Mucosa of stomach (tissue), 1 donor: ENCODE data around the gene CFAP61.
"Not testable (repeated sequence)": the region's sequence is repeated elsewhere in the genome, so short reads cannot be mapped to it uniquely, and the experiment has no call there.

Experiments
- H3K27me3 ChIP-seq: one replicate; pipeline ENCODE4 v1.7.0; 2013; ENCODE audit warnings: mild to moderate bottlenecking, low read length; ENCODE audit not compliant: control insufficient read depth, insufficient read depth
- H3K36me3 ChIP-seq: one replicate; pipeline ENCODE4 v1.7.0; 2013; ENCODE audit warnings: low read length; ENCODE audit not compliant: control insufficient read depth, insufficient read depth
- H3K4me1 ChIP-seq: one replicate; pipeline ENCODE4 v1.7.0; 2013; ENCODE audit warnings: mild to moderate bottlenecking, low read length; ENCODE audit not compliant: control insufficient read depth, insufficient read depth
- H3K4me3 ChIP-seq: one replicate; pipeline ENCODE4 v1.7.0; 2013; ENCODE audit warnings: low read length
- H3K9ac ChIP-seq: one replicate; pipeline ENCODE4 v1.7.0; 2013; ENCODE audit warnings: mild to moderate bottlenecking, low read length, moderate library complexity
- H3K9me3 ChIP-seq: one replicate; pipeline ENCODE4 v1.7.0; 2013; ENCODE audit warnings: mild to moderate bottlenecking, low read length, moderate library complexity; ENCODE audit not compliant: control insufficient read depth
- donor health status: Pancreatic carcinoma.

CFAP61 gene

DNA sequence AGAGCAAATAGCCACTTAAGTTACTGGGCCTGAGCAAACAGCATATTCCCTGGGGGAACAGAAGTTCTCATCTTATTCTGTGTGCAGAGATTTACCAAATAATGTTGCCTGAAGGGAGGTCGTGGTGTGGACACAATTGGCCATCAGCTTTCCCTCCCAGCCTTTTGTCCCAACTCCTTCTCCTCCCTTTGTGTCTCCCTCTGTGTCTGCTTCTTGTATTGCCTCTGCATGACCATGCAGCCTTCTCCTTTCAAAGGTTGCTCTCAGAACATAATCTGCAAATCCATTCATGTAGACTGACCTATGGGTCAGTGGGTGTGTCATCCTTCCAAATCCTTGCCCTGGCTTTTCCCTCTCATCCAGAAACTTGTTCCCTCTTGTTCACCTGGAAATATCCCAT, 165.3 kb downstream of the CFAP61 start:
- H3K4me3 ChIP-seq: no peak overlapping the region
- H3K9me3 ChIP-seq: no peaks in the 10 kb centered on the region
- no peaks in the 10 kb centered on the region for H3K27me3 ChIP-seq
- H3K9ac ChIP-seq: no peak overlapping the region
- no peaks in the 10 kb centered on the region for H3K4me1 ChIP-seq
- H3K36me3 ChIP-seq: no peaks in the 10 kb centered on the region

DNA sequence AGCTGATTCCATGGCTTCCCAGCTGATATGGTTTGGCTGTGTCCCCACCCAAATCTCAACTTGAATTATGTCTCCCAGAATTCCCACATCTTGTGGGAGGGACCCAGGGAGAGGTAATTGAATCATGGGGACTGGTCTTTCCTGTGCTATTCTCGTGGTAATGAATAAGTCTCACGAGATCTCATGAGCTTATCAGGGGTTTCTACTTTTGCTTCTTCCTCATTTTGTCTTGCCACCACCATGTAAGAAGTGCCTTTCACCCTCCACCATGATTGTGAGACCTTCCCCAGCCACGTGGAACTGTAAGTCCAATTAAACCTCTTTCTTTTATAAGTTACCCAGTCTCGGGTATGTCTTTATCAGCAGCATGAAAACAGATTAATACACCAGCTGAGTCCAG, 165.8 kb downstream of the CFAP61 start:
- H3K4me3 ChIP-seq, H3K9ac ChIP-seq, H3K27me3 ChIP-seq, H3K4me1 ChIP-seq, H3K9me3 ChIP-seq, H3K36me3 ChIP-seq: not testable (repeated sequence)

DNA sequence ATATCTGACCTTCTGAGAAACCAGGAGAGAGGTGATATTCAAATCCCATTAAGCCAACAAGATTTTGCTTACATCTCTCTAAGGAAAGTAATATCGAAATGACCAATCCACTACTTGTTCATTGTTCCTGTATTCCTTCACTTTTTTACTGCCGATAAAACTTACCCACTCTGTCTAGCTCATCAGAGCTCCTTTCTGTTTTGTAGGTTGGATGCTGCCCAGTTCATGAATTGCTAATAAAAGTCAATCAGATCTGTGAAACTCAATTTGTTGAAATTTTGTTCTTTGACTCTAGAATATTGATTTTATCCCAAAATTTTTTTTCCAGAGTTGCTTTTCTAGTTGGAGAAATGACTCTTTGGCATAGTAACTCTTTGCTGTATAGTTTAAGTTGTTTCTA, 166.7 kb downstream of the CFAP61 start:
- no peaks in the 10 kb centered on the region for H3K4me1 ChIP-seq
- no peak overlapping the region for H3K4me3 ChIP-seq
- no peaks in the 10 kb centered on the region for H3K27me3 ChIP-seq
- H3K9me3 ChIP-seq: no peaks in the 10 kb centered on the region
- no peaks in the 10 kb centered on the region for H3K36me3 ChIP-seq
- no peak overlapping the region for H3K9ac ChIP-seq

DNA sequence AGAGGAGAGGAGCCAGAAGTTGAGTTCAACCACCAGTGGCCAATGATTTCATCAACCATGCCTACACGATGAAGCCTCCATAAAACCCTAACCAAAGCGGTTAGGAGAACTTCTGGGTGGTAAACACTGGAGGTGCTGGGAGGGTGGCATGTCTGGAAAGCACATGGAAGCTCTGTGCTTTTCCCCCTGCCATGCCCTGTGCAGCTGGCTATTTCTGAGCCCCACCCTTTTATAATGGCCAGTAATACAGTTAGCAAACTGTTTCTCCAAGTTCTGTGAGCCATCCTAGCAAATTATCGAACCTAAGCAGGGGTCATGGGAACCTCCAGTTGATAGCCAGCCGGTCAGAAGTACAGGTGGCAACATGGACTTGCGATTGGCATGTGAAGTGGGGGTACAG, 167.8 kb downstream of the CFAP61 start:
- H3K27me3 ChIP-seq: no peaks in the 10 kb centered on the region
- no peaks in the 10 kb centered on the region for H3K9me3 ChIP-seq
- H3K36me3 ChIP-seq: no peaks in the 10 kb centered on the region
- H3K9ac ChIP-seq: no peak overlapping the region
- no peak overlapping the region for H3K4me3 ChIP-seq
- no peaks in the 10 kb centered on the region for H3K4me1 ChIP-seq

DNA sequence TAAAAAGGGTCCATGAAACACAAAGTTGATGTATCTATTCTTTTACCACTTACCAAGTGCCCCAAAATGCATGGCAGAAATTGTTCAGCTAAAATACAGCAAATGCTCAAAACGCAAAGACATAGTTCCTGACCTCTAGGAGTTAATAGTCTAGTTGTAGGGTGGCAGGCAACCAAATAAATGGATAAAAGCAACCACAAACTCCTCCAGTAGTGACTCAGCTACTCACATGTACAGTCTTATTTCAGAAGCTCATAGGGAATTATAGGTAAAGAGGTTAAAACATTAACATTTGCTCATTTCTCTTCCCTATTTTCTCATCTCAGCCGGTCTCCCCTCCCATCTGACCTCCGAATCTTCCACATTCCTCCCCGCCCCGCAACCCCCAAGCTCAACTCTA, 171.6 kb downstream of the CFAP61 start:
- no peaks in the 10 kb centered on the region for H3K36me3 ChIP-seq
- no peaks in the 10 kb centered on the region for H3K9me3 ChIP-seq
- H3K27me3 ChIP-seq: no peaks in the 10 kb centered on the region
- no peak overlapping the region for H3K9ac ChIP-seq
- no peak overlapping the region for H3K4me3 ChIP-seq
- no peaks in the 10 kb centered on the region for H3K4me1 ChIP-seq

DNA sequence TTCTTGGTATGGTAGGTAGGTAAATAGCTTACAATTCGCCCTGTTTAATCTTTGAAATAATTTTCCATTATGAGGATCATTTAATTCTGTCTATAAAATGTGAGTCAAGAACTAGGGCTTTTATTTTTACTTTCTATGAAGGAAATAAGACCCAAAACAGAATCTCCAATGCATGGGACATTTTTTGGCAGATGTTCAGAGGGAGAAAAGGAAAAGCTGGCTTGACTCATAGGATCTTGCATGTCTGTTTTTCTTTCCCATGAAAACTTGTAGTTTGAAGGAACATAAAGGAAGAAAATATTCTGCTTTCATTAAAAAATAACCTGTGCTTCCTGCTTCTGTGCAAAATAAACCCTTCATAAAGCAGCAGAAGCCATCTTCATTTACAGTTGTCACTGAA, 172.5 kb downstream of the CFAP61 start:
- Histone ChIP-seq H3K4me1 (no peaks in the 10 kb centered on the region), H3K4me3 (no peak overlapping the region), H3K27me3 (no peaks in the 10 kb centered on the region), H3K9ac (no peak overlapping the region), H3K36me3 (no peaks in the 10 kb centered on the region), H3K9me3 (no peaks in the 10 kb centered on the region)

DNA sequence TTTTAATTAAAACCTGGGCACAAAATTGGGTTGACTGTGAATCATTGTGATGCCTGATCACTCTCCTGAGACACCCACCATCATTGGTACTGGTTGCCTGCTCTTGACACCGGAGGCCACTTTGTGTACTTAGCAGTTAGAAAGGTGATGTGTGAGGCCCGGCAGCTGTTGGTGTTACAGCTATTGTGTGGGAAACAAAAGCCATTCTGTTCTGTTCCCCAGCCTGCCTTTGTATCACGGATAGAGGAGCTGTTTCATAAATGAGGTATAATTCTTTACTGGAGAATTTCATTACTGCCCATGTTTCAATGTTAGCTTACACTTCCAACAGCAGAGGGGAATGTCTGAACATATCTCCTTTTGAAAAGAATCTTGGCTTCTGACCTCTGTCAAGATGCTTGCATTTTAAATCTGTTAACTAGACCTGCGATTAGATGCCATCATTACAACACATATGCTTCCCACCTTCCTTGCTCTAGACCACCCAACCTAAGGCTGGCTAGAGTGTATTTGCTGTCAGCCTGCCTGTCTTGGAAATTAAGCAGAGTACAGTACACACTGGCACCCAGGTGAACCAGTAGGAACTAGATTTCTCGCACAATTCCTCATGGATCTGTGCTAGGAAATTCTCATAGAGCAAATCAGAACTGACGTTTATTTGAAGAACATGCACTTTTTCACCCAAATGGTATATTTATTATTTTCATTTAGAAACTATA, 173.2 kb downstream of the CFAP61 start:
- Histone ChIP-seq H3K36me3 (no peaks in the 10 kb centered on the region), H3K9me3 (no peaks in the 10 kb centered on the region), H3K4me1 (no peaks in the 10 kb centered on the region), H3K4me3 (no peak overlapping the region), H3K27me3 (no peaks in the 10 kb centered on the region), H3K9ac (no peak overlapping the region)

DNA sequence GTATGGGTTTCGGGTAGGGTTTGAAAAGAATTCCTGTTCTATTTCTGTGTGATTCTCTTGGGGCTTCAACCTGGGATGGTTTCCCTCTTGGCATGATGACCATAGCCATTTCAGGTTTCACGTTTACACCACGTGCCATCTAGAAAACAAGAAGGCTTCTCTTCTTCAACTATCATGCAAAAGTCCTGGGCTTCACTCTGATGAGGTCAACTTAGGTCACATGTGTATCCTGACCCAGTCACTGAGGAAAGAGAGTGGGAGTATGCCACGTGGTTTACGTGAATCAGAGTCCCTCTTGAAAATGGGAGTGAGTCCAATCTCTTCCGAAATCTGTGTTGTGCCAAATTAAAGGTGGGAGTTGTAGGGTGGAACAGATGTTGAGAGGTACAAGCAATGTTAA, 174.2 kb downstream of the CFAP61 start:
- Histone ChIP-seq H3K4me3 (no peak overlapping the region), H3K4me1 (no peaks in the 10 kb centered on the region), H3K36me3 (no peaks in the 10 kb centered on the region), H3K27me3 (no peaks in the 10 kb centered on the region), H3K9ac (no peak overlapping the region), H3K9me3 (no peaks in the 10 kb centered on the region)

DNA sequence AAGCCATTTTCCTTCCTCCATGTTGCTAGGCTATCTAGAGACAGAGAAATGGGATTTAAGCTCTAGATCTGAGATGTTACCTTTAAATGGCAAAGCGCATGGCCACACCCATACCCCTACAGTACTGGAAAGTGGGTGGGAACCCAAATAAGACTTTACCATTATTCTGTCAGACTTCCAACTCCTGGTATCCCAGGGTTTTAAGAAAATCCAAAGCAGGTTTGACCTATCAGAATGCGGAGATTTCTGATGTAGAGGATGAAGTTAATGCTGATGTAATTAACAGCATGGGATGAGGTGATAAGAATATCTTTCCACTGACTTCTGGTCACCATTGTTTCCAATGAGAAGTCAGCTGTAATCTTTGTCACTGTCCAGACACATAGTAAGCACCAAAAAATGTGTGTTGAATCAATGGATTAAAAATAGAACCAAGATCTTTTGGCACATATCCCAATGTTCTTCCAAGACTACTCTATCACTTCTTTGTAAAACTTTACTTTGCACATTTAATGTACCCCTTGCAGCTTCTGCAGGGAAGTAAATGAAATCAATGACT, 174.8 kb downstream of the CFAP61 start:
- H3K36me3 ChIP-seq: no peaks in the 10 kb centered on the region
- H3K9me3 ChIP-seq: no peaks in the 10 kb centered on the region
- no peak overlapping the region for H3K9ac ChIP-seq
- no peak overlapping the region for H3K4me3 ChIP-seq
- H3K27me3 ChIP-seq: no peaks in the 10 kb centered on the region
- no peaks in the 10 kb centered on the region for H3K4me1 ChIP-seq

DNA sequence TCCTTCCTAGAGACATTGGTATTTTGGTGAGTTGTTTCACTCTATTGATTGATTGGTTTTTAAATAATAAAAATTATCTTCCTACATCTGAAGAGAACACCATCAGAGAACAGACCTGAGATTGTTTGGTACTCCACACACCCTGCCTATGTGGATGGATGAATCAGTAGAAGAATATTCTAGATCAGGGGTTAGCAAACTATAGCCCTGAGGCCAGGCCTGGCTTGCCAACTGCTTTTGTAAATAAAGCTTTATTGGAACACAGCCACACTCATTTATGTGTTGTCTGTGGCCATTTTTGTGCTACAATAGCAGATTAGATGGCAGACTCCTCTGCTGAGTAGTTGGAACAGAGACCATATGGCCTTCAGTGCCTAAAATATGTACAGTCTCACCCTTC, 176.0 kb downstream of the CFAP61 start:
- no peak overlapping the region for H3K9ac ChIP-seq
- H3K4me1 ChIP-seq: no peaks in the 10 kb centered on the region
- no peaks in the 10 kb centered on the region for H3K27me3 ChIP-seq
- H3K36me3 ChIP-seq: no peaks in the 10 kb centered on the region
- H3K9me3 ChIP-seq: no peaks in the 10 kb centered on the region
- no peak overlapping the region for H3K4me3 ChIP-seq

DNA sequence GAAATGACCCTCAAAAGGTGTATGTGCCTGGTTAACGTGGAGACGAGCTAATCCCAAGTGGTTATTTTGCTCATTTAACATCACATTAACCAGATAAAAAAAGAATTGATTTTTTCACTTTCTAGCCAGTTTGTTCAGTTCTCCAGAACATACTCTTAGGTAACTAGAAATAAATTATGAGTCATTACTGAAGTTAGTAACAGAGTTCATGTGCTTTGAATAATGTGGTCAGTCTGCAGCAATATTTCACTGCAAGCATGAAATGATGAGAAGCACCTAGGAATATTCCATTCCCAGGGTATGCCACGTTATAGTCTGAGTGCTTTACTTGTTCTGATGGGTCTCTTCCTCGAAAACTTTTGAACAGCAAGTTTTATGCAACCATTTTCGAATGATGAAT, 177.3 kb downstream of the CFAP61 start:
- Histone ChIP-seq H3K36me3 (no peaks in the 10 kb centered on the region), H3K27me3 (no peaks in the 10 kb centered on the region), H3K4me3 (no peak overlapping the region), H3K4me1 (no peaks in the 10 kb centered on the region), H3K9ac (no peak overlapping the region), H3K9me3 (no peaks in the 10 kb centered on the region)

DNA sequence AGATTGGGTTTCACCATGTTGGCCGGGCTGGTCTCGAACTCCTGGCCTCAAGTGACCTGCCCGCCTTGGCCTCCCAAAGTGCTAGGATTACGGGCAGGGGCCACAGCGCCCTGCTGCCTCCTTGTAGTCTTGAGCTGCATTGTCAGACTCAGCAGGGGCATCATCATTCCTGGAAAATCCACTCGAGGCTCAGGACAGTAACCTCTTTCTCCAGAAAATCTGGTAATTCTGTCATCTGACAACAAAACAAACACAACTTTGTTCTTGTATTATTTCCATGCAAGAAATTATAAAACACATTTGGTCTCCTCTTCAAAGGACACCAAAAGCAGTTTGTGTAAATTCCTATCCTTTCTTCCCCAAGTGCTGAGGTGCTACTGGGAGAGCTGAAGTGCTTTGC, 178.4 kb downstream of the CFAP61 start:
- Histone ChIP-seq H3K4me3 (no peak overlapping the region), H3K36me3 (no peaks in the 10 kb centered on the region), H3K9ac (no peak overlapping the region), H3K4me1 (no peaks in the 10 kb centered on the region), H3K27me3 (no peaks in the 10 kb centered on the region), H3K9me3 (no peaks in the 10 kb centered on the region)
